ENCODE measurements around the gene EML1.

DNA sequence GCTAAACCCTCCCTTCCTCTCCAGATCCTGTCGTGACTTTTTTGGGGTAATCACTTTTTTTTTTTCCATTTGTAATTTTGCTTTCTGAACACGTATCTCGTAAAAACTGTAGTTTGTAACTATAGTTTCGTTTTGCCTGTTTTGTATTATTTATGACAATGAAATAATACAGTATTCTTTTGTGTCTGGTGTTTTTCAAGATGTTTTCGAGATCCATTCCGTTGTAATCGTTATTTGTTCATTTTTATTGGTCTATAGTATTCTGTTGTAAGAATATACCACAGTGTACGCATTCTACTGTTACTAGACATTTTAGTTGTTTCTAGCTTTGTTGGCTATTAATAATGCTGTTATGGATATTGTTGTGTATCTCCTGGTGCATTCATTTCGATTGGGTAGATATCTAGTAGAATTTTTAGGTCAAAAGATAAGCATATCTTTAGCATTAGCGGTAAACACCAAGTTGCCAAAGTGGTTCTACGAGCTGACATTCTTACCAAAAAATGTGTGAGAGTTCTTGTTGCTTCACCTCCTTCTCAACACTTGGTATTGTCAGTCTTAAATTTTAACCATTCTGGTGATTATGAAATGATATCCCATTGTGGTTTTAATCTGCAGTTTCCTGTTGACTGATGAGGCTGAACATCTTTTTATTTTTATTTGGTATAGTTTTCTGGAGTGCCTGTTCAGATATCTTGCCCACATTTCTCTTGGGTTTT lies 179.7 kb downstream of the EML1 start:
- no peak for TF ChIP-seq EP300 (IDR thresholded peaks at IDR 0.05)
- TF ChIP-seq, protein P1, sequence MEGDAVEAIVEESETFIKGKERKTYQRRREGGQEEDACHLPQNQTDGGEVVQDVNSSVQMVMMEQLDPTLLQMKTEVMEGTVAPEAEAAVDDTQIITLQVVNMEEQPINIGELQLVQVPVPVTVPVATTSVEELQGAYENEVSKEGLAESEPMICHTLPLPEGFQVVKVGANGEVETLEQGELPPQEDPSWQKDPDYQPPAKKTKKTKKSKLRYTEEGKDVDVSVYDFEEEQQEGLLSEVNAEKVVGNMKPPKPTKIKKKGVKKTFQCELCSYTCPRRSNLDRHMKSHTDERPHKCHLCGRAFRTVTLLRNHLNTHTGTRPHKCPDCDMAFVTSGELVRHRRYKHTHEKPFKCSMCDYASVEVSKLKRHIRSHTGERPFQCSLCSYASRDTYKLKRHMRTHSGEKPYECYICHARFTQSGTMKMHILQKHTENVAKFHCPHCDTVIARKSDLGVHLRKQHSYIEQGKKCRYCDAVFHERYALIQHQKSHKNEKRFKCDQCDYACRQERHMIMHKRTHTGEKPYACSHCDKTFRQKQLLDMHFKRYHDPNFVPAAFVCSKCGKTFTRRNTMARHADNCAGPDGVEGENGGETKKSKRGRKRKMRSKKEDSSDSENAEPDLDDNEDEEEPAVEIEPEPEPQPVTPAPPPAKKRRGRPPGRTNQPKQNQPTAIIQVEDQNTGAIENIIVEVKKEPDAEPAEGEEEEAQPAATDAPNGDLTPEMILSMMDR (IDR thresholded peaks at IDR 0.05) = no peak

Measured in stomach (tissue), 4 donors.